ENCODE measurements around the gene NR3C2.

NR3C2 gene

DNA sequence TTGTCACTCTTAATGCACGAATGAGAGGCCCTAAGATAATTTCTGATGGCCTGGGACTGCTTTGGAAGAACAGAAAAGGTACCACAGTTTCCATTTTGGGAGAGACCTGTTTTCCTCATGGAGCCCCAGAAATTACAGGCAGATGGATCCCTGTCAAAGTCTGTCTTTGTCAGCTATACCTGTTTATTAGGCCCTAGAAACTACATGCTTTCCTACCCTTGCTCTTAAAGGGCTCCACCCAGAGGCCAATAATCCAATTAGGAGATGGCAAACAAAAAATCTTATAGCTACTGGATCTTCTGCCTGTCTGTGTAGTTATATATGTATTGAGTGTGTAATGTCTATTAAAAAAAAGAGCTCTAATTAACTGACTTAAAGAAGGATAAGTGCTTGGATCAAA, 141.3 kb downstream of the NR3C2 start:
- no peak for DNase-seq

DNA sequence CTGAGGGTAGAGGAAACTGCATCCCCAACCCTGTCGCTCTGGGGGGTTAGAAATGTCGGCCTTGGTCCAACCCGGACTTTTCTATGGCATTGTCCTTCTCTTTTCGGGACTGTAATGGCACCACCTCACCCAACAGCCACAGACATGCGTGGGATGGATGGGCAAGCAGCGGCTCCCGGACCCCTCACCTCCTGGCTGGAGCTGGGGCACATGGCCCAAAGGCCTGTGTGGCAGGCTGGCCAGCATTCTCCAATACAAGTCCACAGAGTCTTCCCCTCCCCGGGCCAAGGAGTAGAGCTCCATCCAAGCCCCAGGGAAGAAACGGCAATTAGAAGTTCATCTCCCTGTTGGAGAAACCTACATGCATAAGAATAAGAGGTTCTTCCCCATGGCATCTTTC, 142.9 kb downstream of the NR3C2 start:
- no peak for DNase-seq

DNA sequence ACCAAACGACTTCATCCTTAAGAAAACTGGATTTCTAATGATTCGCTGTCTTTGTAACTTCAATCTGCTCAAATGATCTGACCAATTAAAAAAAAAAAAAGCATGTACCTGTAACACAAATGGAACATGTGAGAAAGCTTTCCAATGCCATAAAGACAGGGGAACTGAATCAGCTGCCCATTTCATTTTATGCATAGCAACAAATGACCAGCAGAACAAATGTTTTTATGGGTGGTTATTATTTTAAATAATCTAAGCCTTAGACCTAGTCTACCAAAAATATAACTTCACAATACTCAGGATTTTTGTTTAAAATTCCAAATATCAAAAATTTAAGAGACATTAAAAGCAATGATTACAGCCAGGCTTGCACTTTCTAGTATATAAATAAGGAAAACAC, 145.7 kb downstream of the NR3C2 start:
- DNase-seq: no peak

DNA sequence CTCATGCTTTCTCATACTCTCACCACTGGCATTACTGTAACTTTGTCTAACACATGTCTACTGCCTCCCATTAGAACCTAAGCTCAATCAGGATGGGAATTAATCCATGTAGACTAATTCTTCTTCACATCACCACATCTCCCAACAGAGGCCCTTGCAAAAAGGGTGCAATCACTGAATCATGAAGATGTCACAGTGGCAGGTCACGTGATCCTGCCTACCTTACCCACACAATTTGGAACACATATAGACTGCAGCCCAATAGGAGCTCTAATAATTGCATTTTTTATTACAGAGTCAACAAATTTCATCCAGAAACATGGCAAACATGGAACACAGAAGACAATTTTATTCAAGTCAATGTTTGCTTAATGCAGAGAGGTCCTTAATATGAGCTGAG, 146.6 kb downstream of the NR3C2 start:
- no peak for DNase-seq

DNA sequence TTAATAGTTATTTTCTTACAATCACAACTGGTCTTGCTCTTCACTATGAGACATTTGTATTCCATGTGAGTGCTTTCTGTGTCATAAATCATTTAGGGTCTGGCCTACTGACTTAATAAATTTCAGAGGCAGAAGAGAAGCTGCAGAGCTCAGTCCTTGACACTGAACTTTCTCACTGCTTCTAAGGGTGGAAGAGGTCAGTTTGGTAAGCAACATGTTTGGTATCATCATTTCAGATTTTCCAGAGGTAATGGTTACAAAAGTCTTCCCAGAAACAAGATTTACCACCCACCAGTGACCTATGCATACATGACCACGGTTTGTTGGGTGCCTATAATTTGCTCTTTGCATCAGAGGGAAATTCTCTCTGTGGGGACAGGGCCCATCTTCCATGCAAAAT, 148.6 kb downstream of the NR3C2 start:
- DNase-seq: no peak

DNA sequence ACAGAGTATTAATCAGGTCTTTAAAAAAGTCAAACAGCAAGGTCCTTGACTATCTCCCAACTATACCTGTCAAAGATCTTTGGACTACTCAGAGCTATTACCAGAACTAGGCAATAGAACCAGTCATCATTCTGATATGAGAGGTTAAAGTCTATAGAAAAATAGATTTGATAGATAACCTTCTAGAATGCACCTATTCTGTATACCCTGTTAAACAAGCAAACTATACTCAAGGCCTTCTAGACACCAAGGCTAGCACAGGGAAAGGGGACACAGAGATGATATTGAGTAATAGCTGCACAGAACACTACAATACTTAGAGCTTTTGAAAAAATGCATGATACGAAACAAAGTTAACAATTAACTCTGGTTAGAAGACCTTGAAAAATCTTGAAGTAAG, 149.5 kb downstream of the NR3C2 start:
- DNase-seq: no peak

DNA sequence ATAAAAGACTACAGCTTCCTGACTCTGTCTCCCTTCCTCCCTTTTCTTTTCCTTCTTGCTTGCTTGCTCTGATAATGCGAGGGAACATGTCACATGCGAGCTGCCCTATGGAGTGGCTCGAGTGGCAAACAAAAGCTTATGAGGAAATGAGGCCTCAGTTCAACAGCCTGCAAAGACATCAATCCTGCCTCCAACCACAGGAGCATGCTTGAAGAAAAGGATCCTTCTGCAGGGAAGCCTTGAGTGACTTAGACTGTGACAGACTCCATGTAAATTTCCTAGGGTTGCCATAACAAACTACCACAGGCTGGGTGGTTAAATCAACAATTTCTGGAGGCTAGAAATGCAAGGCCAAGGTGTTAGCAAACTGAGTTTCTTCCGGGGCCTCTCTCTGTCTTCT, 152.5 kb downstream of the NR3C2 start:
- no peak for DNase-seq

DNA sequence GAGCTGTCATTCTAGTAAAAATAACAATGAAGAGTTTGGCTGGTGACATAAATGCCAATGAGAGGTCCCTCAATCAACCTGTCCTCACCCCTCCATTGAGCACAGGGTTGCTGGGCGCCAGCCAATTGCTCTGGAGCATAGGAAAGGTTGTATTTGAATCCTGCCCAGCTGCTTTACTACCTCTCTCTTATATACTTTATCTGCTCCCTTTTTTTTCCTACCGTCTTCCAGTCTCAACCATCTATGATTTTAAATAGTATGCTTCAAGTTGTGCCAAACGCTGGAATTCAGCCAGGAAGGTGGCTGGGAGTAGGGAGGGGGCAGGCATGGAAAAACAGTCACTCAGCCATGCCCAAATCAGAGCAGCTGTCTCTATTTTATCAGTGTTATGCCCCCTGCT, 153.8 kb downstream of the NR3C2 start:
- DNase-seq: no peak

DNA sequence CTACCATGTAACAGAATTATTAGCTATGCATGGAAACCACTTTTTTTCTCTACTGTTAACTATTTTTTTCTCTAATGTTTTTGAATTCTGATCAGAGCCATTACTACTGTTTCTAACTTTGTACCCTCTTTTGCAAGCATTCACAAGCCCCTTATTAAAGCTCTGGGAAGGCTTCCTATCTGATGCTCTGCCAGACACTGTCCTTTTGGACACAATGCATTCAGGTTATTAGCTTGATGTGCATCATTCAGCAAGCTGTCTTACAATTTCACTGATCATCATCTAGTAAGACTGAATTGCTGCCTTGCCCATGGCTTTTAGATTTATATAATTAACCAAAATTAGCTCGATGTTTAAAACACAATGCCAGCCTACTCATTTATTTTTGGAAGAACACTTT, 155.1 kb downstream of the NR3C2 start:
- no peak for DNase-seq

DNA sequence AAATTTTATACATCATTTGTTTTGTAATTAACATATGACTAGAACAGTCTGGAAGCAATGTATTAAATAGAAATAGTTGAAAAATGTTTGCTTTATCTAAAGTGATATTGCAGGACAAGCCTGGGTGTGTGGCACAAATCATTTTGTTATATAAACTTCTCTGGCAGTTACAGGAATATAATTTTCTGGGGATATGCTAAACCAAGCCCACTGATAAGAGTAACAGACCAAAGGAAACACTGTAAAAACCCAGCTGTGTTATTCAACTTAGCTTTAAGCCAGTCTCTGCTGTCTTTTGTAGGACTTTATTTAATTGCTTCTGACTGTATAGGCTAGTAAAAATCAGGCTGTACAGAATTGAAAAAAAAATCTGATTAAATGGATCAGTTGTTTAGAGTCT, 156.2 kb downstream of the NR3C2 start:
- no peak for DNase-seq

DNA sequence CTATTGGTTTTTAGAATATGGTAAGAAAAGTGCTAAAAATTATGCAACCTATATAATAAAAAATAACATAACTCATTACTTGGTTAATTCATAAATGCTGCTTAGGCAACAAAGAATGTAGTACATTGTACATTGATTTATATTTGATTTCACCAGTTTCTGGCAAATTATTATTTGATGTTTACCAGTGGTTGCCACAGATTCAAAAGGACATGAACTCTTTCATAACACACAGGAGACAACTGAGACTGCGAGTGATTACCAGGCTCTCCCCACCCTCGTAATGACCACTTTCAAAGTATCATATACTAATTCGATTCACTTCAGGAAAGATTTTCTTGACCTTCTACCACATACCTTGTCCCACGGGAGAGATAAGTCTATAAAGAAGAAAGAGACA, 158.5 kb downstream of the NR3C2 start:
- DNase-seq: no peak

DNA sequence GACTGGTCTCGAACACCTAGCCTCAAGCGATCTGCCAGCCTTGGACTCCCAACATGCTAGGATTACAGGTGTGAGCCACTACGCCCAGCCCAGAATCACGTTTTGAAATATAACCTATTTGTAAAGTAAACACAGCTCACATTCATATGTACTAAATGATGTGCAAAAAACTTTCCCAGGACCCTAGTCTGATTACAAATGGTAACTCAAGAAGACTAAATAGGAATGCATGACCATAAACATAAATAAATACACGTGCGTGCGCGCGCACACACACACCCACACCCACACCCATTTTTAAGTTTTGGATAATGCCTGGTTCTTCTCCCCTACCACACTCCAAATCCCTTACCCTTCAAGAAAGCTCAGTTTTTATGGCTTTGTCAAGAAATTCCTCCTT, 163.9 kb downstream of the NR3C2 start:
- DNase-seq: no peak

DNA sequence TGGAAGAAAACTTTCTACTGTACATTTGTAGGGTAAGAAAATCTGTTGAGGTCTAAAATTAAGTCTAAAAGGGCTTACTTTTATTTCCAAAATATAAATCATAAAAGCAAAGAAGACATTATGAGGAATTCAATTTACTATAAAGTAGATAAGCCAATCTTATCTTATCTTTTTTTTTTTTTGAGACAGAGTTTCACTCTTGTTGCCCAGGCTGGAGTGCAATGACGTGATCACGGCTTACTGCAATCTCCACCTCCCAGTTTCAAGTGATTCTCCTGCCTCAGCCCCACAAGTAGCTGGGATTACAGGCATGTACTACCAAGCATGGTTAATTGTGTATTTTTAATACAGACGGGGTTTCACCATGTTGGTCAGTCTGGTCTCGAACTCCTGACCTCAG, 166.9 kb downstream of the NR3C2 start:
- DNase-seq: no peak

DNA sequence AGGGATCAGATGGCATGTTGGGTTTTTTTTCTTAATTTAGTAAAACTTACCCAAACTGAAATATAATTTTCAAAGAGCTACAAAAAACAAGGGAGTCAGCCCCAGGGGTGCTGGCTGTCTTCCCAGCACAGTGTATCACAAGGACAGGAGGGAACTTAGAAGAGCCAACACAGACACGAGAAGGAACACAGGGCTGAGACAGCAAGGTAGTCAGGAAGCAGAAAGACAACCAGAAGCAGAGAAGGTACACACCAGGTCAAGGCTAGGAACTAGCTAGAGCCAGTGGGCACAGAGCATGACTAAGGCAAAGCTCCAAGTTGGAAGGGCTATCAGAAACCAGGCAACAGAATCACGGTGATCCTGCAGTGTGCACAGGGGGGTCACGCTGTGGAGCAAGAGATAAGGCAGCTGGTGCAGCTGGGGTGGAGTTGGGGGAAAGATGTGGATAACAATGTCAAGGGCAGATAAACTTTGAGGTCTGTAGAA, 168.7 kb downstream of the NR3C2 start:
- no peak for DNase-seq

DNA sequence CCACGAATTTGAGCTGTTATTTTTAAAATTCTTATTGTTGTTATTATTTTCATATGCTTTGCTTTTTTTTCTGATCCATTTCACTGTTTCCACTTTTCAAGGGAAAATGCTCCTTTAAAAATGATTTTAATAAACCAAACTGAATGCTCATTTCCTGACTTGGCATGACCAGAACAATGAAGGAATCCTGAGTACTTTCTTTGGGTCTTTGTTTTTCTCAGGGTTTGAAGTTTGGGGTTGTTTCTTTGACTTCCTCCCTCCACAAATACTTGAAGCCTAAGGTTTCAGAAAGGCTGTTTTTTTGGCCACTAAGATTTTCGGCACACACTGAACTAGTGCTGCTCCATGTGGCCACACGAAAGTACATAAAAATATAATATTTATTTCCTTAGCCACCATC, 171.0 kb downstream of the NR3C2 start:
- no peak for DNase-seq

DNA sequence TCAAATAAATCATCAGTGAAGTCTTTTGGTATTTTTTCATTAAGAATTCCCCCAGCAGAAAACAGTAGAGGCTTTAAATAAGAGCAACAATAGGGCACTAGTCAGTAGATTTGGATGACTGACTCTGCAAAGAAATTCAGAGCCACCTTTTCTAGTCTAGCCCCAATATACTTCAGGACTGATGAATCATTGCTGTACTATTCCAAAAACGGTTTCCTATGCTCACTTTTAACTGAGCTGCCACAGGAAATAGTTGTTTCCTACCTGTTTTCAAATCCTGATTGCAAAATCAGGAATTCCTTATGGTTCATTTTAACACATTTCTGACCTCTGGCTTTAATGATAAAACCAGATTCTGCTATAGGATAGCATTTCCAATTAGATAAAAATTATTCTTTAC, 171.6 kb downstream of the NR3C2 start:
- no peak for DNase-seq

DNA sequence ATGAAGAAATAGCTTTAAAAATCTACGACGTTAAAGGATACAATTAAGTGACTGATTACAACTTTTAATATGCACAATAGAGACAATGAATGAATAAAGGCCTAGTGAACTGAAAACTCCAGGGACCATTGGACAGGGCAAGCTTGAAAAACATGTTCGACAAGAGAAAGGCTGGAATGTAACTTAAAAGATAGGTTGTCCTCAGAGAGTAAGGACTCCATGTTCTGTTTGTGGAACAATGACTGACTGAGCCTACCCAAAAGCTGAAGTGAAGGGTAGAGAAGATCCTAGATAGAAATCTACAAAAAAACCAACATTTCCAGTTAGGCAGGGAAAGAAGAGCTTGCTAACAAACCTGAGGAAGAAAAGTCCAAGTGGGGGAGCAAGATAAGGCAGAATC, 173.4 kb downstream of the NR3C2 start:
- no peak for DNase-seq

DNA sequence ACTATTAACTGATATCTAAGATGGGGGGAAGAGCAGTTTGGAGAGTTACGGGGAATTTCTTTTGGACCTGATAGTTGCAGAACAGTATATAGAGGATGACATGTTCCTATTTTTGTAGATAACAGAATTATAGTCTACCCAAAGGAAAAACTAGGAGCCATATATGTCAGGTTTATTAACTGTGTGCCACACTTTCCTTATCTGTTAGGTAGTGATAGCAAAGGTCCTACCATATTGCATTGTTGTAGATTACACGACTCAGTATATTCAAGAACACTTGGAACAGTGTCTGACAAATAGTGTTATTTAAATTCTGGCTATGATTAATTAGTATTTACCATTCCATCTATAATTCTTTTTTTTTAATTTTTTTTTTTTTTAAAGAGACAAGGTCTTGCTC, 175.3 kb downstream of the NR3C2 start:
- no peak for DNase-seq

DNA sequence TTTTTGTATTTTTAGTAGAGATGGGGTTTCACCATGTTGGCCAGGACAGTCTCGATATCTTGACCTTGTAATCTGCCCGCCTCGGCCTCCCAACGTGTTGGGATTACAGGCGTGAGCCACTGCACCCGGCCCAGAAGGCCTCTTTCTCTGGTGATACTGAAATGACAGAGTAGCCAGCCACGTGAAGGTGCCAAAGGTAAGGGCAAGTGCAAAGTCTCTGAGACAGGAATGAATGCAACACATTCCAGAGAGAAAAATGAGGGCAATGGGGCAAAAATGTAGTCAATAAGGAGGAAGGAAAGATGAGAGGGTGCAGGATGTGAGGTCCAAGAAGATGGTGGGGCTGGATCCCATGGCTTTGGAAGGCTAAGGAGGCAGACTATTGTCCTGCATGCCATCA, 176.0 kb downstream of the NR3C2 start:
- DNase-seq: no peak

DNA sequence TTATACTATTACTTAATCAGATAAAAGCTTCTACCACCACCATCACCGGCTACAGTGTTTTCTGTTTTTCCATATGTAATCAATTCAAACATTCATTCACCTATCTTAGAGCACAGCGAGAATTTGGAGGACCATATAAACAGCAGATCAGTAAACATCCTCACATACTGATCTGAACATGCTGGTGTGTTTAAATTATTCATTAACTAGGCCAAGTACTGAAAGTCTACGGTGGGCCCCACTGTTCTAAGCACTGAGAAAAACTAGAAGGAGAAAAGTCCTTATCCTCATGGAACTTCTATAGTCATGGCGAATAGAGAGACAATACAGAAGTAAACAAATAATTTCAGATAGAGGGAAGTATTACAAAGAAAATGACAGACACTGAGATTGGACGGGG, 176.6 kb downstream of the NR3C2 start:
- no peak for DNase-seq

DNA sequence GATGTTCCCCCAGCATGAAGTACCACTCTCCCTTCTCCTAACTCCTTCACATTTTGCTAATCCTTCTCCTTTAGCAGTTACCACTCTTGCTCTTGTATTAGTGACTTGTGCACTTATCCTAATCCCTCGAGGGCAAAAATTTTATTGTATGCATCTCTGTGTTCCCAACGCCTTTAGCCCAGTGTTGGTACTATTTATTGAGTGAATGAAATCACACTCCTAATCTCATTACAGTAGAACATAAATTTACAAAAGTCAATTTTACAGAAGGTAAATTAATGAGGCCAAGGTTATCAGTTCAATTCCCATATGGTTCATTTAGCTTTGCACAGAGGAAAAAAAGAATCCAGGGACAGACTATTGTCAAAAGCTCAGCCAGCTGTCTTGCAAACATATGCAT, 178.4 kb downstream of the NR3C2 start:
- no peak for DNase-seq

DNA sequence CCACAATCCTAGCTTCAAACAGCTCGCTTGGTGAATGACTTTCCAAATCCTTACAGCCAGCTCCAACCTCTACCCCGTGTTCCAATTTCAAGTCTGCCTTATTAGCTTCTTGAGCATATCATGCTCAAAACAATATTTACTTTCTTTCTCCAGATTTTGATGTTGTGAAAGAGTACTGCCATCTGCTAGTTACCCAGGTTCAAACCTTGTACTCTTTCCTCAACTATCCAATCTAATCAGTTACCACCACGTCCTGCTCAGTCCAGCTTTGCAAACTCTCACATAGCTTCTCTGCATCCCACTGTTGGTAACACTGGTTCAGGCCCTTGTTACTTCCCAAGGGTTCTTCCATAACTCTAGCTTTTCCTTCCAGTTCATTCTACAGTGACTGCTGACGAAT, 179.1 kb downstream of the NR3C2 start:
- no peak for DNase-seq

DNA sequence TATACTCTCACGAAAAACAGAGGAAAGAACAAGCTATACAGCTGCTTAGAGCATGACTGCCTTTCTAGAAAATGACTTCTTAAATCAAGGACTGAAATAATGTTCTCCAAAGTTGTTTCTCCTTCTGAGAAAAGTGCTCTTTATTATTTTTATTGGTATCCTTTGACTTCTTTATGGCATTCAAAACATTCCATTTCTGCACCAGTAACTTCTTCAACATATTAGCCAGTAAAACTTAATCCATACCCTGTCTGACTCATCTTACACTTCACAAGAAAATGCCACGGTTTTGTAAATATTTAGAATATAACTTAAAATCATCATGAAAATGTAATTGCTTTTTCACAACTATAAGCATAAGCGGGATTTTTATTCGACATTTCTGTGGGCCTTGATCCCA, 180.4 kb downstream of the NR3C2 start:
- DNase-seq: no peak

DNA sequence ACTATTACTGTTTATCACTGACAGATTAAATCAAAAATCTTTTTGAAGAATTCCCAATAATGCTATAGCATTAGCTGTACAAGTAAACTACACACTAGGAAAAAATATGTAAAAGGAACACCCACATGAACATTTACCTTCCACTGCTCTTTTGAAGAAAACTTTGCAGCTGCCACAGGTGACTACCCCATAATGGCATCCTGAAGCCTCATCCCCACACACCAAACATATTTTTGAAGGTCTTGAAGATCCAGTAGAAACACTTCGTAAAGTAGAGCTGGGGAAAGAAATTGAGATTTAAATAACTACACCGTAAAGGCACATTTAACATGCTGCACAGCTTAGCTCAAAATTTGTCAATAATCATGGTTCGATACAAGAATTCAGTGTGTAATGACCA, 182.4 kb downstream of the NR3C2 start:
- no peak for DNase-seq

DNA sequence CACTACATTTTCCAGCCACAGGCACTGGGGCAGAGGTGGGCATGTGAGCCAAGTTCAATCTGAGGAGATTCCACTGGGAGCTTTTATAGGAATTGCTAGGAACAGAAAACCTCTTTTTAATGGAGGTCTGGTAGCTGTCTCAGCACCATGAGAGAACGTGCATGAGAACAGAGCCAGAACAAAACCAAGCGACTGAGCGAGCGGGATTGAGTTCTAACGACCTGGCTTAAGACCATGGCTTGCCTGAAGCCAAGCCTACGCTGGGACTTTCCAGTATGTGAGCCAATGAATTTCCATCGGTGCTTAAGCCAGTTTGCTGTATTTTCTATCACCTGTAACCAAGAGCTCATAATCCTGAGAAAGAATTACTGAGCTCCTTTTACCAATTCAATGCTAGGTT, 183.7 kb downstream of the NR3C2 start:
- DNase-seq: no peak

DNA sequence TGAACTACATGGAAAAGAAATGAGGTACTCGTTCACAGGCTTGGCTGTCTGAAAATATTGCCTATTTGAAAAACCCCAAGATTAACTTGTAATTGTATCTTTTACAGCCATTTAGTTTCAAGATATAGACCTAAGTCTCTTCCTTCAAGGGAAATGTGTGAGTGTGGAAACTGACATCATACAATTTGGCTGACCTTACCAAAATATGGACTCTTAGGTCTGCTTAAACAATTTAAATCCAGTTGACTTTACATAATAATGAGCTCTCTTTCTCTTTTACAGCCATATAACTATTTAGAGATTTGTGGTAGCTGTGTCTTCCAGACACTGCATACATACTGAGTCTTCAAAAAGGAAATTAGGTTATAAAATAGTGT, 186.9 kb downstream of the NR3C2 start:
- no peak for DNase-seq
